SK-N-SH (cell line): ENCODE measurements around the gene MATN1.

Source experiments
- CHD2 ChIP-seq: fragments of 150-350 bp; IDR thresholded peaks from 2 replicates; pipeline ENCODE4 v1.6.1; 2018; ENCODE audit warnings: low read length; ENCODE audit not compliant: partially characterized antibody
- EP300 ChIP-seq, 2 experiments: IDR thresholded peaks; 2 replicates each; pipeline versions ENCODE4 v1.4.0 to v1.6.1; 2012; ENCODE audit warnings: borderline replicate concordance in 1 of 2, low read depth in 1 of 2, low read length in 1 of 2
- FOXJ3 ChIP-seq: sonication (generic); formaldehyde crosslinking; IDR thresholded peaks from 2 replicates; pipeline ENCODE4 v1.5.1; 2020; ENCODE audit warnings: mild to moderate bottlenecking, missing genetic modification reagents
- FOXM1 ChIP-seq: IDR thresholded peaks from 2 replicates; pipeline ENCODE4 v1.4.0; 2012; ENCODE audit warnings: low read depth, mild to moderate bottlenecking
- JUND ChIP-seq: IDR thresholded peaks from 2 replicates; pipeline ENCODE4 v1.4.0; 2012
- POLR2AphosphoS5 ChIP-seq: IDR thresholded peaks from 2 replicates; pipeline ENCODE4 v1.6.1; 2012; ENCODE audit warnings: low read depth, low read length
- RAD21 ChIP-seq: IDR thresholded peaks from 2 replicates; pipeline ENCODE4 v1.6.1; 2012; ENCODE audit warnings: mild to moderate bottlenecking, low read length
- RXRA ChIP-seq: IDR thresholded peaks from 2 replicates; pipeline ENCODE4 v1.4.0; 2012; ENCODE audit warnings: low read depth, mild to moderate bottlenecking, borderline replicate concordance
- SMC3 ChIP-seq: IDR thresholded peaks from 2 replicates; pipeline ENCODE4 v1.6.1; 2012; ENCODE audit warnings: low read depth, low read length, improper control_type of control experiment
- TEAD4 ChIP-seq: IDR thresholded peaks from 2 replicates; pipeline ENCODE4 v1.4.0; 2012; ENCODE audit warnings: mild to moderate bottlenecking, borderline replicate concordance; ENCODE audit not compliant: insufficient read depth
- YY1 ChIP-seq: IDR thresholded peaks from 2 replicates; pipeline ENCODE4 v1.4.0; 2012; ENCODE audit warnings: low read depth, mild to moderate bottlenecking
- TF ChIP-seq, protein P1 (sequence below): fragments of 200-600 bp; sonication (generic); IDR thresholded peaks from 2 replicates; pipeline ENCODE4 v1.6.1; 2017; ENCODE audit warnings: antibody characterized with exemption, mild to moderate bottlenecking, moderate library complexity
- TF ChIP-seq, protein P2 (sequence below): IDR thresholded peaks from 2 replicates; pipeline ENCODE4 v1.6.1; 2012; ENCODE audit warnings: mild to moderate bottlenecking, low read depth, low read length, moderate library complexity
- TF ChIP-seq, protein P3 (sequence below): fragments of 150-350 bp; IDR thresholded peaks from 2 replicates; pipeline ENCODE4 v1.6.1; 2016; ENCODE audit warnings: mild to moderate bottlenecking, low read depth, low read length

- TF ChIP-seq, protein P1, sequence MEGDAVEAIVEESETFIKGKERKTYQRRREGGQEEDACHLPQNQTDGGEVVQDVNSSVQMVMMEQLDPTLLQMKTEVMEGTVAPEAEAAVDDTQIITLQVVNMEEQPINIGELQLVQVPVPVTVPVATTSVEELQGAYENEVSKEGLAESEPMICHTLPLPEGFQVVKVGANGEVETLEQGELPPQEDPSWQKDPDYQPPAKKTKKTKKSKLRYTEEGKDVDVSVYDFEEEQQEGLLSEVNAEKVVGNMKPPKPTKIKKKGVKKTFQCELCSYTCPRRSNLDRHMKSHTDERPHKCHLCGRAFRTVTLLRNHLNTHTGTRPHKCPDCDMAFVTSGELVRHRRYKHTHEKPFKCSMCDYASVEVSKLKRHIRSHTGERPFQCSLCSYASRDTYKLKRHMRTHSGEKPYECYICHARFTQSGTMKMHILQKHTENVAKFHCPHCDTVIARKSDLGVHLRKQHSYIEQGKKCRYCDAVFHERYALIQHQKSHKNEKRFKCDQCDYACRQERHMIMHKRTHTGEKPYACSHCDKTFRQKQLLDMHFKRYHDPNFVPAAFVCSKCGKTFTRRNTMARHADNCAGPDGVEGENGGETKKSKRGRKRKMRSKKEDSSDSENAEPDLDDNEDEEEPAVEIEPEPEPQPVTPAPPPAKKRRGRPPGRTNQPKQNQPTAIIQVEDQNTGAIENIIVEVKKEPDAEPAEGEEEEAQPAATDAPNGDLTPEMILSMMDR: no peak
- TF ChIP-seq SMC3 (no peak), CHD2 (no peak), FOXM1 (no peak), EP300 (IDR thresholded peaks at IDR 0.05; ENCODE audit: borderline replicate concordance in 1 of 2, low read depth in 1 of 2, low read length in 1 of 2) (no peak), YY1 (no peak), JUND (no peak), RXRA (no peak), RAD21 (no peak), POLR2AphosphoS5 (no peak), TEAD4 (no peak), FOXJ3 (CRISPR knock-in tag) (no peak)
- TF ChIP-seq, protein P2, sequence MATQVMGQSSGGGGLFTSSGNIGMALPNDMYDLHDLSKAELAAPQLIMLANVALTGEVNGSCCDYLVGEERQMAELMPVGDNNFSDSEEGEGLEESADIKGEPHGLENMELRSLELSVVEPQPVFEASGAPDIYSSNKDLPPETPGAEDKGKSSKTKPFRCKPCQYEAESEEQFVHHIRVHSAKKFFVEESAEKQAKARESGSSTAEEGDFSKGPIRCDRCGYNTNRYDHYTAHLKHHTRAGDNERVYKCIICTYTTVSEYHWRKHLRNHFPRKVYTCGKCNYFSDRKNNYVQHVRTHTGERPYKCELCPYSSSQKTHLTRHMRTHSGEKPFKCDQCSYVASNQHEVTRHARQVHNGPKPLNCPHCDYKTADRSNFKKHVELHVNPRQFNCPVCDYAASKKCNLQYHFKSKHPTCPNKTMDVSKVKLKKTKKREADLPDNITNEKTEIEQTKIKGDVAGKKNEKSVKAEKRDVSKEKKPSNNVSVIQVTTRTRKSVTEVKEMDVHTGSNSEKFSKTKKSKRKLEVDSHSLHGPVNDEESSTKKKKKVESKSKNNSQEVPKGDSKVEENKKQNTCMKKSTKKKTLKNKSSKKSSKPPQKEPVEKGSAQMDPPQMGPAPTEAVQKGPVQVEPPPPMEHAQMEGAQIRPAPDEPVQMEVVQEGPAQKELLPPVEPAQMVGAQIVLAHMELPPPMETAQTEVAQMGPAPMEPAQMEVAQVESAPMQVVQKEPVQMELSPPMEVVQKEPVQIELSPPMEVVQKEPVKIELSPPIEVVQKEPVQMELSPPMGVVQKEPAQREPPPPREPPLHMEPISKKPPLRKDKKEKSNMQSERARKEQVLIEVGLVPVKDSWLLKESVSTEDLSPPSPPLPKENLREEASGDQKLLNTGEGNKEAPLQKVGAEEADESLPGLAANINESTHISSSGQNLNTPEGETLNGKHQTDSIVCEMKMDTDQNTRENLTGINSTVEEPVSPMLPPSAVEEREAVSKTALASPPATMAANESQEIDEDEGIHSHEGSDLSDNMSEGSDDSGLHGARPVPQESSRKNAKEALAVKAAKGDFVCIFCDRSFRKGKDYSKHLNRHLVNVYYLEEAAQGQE: no peak
- TF ChIP-seq, protein P3, sequence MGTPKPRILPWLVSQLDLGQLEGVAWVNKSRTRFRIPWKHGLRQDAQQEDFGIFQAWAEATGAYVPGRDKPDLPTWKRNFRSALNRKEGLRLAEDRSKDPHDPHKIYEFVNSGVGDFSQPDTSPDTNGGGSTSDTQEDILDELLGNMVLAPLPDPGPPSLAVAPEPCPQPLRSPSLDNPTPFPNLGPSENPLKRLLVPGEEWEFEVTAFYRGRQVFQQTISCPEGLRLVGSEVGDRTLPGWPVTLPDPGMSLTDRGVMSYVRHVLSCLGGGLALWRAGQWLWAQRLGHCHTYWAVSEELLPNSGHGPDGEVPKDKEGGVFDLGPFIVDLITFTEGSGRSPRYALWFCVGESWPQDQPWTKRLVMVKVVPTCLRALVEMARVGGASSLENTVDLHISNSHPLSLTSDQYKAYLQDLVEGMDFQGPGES: no peak
Measured at GRCh38 chr1:30714025-30714424, 9.4 kb downstream of the MATN1 start.
